Stimulated activated CD4-positive, alpha-beta T cell treated with anti-CD3 and anti-CD28 coated beads, Interleukin-15, amount 100 ng/mL, for 48 hours (primary cell): ENCODE data around the gene STK38L.

Experiments
- DNase-seq, 2 donors: peaks; one replicate each; pipeline ENCODE4 v3.0.0-alpha.2; 2020; ENCODE audit warnings: low read depth in 2 of 2

STK38L gene

GRCh38 chr12:27345376-27345775 lies 101.3 kb downstream of the STK38L start:
- DNase-seq, result no peak

GRCh38 chr12:27347779-27348178 lies 103.7 kb downstream of the STK38L start:
- no peak for DNase-seq

GRCh38 chr12:27351476-27351875 lies 107.4 kb downstream of the STK38L start:
- no peak for DNase-seq

GRCh38 chr12:27355486-27355885 lies 111.4 kb downstream of the STK38L start:
- no peak for DNase-seq

- no peak for DNase-seq
Observed at GRCh38 chr12:27355979-27356378, 111.9 kb downstream of the STK38L start.

- no peak for DNase-seq
Observed at GRCh38 chr12:27359578-27360340, 115.7 kb downstream of the STK38L start.

- no peak for DNase-seq
Observed at GRCh38 chr12:27361372-27361771, 117.3 kb downstream of the STK38L start.

GRCh38 chr12:27366621-27367020 lies 122.5 kb downstream of the STK38L start:
- DNase-seq, result no peak

- no peak for DNase-seq
Observed at GRCh38 chr12:27367078-27367477, 123.0 kb downstream of the STK38L start.
